HepG2 (cell line): ENCODE measurements around the gene MEGF11.
A peak's percentile ranks its signal among the peaks of the same experiment; 100 is the strongest.

Source experiments
- ARID3A ChIP-seq: IDR thresholded peaks from 2 replicates; pipeline ENCODE4 v1.6.1; 2012; ENCODE audit warnings: low read depth, low read length, improper control_type of control experiment
- ASH2L ChIP-seq: fragments of 300-600, 200-600 bp; sonication (generic); IDR thresholded peaks from 2 replicates; pipeline ENCODE4 v1.7.0; 2017; ENCODE audit warnings: low read depth, mild to moderate bottlenecking, moderate library complexity, mixed read lengths, low read length; ENCODE audit not compliant: insufficient read length
- HDAC2 ChIP-seq: sonication (generic); formaldehyde crosslinking; IDR thresholded peaks from 2 replicates; pipeline ENCODE4 v1.4.0; 2020; ENCODE audit warnings: missing genetic modification reagents
- POLR2A ChIP-seq, 2 experiments: IDR thresholded peaks; 2 replicates each; pipeline ENCODE4 v1.6.1; 2011; ENCODE audit warnings: low read depth in 2 of 2, low read length in 2 of 2, mild to moderate bottlenecking in 1 of 2, moderate library complexity in 1 of 2; ENCODE audit not compliant: insufficient read depth in 1 of 2
- PRDM10 ChIP-seq: sonication (generic); formaldehyde crosslinking; IDR thresholded peaks from 2 replicates; pipeline ENCODE4 v1.4.0; 2020; ENCODE audit warnings: low read depth, missing genetic modification reagents
- ZNF274 ChIP-seq: sonication (generic); formaldehyde crosslinking; IDR thresholded peaks from 2 replicates; pipeline ENCODE4 v1.5.1; 2020; ENCODE audit warnings: mild to moderate bottlenecking, missing genetic modification reagents
- ZNF703 ChIP-seq: sonication (generic); formaldehyde crosslinking; IDR thresholded peaks from 2 replicates; pipeline ENCODE4 v1.5.1; 2020; ENCODE audit warnings: missing genetic modification reagents, mild to moderate bottlenecking, moderate library complexity, borderline replicate concordance
- TF ChIP-seq, protein P1 (sequence below): IDR thresholded peaks from 2 replicates; pipeline ENCODE4 v1.6.1; 2016; ENCODE audit warnings: low read depth, borderline replicate concordance
- TF ChIP-seq, protein P2 (sequence below): sonication (generic); formaldehyde crosslinking; IDR thresholded peaks from 2 replicates; pipeline ENCODE4 v1.5.0; 2020; ENCODE audit warnings: mild to moderate bottlenecking, missing genetic modification reagents, moderate library complexity
- TF ChIP-seq, protein P3 (sequence below): sonication (generic); formaldehyde crosslinking; IDR thresholded peaks from 2 replicates; pipeline ENCODE4 v1.4.0; 2020; ENCODE audit warnings: mild to moderate bottlenecking, low read depth, missing genetic modification reagents

DNA sequence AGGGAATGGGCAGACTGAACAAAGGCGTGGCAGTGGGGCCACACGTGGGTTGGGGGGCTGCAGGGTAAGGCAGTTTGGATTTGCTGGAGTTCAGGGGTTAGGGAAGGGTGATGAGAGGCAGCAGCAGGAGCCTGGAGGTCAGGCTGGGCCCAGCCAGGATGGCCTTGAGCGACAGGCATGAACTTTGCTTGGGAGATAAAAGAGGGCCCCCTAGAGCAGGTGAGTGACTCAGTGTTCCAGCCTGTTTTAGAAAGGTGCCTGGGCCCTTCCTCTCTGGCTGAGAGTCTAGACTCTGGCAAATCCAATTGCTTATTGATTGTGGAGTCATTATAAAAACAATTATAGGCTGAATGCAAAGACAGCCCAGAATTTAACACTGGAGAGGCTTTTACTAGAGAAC lies 309.1 kb downstream of the MEGF11 start:
- TF ChIP-seq ZNF274 (CRISPR knock-in tag): no peak
- TF ChIP-seq POLR2A (IDR thresholded peaks at IDR 0.05; ENCODE audit: insufficient read depth in 1 of 2, low read depth in 2 of 2, low read length in 2 of 2): no peak
- TF ChIP-seq, protein P1, sequence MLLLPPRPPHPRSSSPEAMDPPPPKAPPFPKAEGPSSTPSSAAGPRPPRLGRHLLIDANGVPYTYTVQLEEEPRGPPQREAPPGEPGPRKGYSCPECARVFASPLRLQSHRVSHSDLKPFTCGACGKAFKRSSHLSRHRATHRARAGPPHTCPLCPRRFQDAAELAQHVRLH (CRISPR knock-in tag): no peak
- TF ChIP-seq ARID3A: no peak
- TF ChIP-seq ZNF703: no peak
- TF ChIP-seq, protein P2, sequence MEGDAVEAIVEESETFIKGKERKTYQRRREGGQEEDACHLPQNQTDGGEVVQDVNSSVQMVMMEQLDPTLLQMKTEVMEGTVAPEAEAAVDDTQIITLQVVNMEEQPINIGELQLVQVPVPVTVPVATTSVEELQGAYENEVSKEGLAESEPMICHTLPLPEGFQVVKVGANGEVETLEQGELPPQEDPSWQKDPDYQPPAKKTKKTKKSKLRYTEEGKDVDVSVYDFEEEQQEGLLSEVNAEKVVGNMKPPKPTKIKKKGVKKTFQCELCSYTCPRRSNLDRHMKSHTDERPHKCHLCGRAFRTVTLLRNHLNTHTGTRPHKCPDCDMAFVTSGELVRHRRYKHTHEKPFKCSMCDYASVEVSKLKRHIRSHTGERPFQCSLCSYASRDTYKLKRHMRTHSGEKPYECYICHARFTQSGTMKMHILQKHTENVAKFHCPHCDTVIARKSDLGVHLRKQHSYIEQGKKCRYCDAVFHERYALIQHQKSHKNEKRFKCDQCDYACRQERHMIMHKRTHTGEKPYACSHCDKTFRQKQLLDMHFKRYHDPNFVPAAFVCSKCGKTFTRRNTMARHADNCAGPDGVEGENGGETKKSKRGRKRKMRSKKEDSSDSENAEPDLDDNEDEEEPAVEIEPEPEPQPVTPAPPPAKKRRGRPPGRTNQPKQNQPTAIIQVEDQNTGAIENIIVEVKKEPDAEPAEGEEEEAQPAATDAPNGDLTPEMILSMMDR: peak; percentile 47
- TF ChIP-seq PRDM10 (CRISPR knock-in tag): no peak
- TF ChIP-seq, protein P3, sequence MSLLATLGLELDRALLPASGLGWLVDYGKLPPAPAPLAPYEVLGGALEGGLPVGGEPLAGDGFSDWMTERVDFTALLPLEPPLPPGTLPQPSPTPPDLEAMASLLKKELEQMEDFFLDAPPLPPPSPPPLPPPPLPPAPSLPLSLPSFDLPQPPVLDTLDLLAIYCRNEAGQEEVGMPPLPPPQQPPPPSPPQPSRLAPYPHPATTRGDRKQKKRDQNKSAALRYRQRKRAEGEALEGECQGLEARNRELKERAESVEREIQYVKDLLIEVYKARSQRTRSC (CRISPR knock-in tag): no peak
- TF ChIP-seq ASH2L: no peak
- TF ChIP-seq HDAC2 (CRISPR knock-in tag): no peak
